CD8-positive, alpha-beta memory T cell (primary cell): Measurements from ENCODE around the gene CAPN12. TPM values are rescaled to one million over a fixed set of nuclear protein-coding genes. Genes with fewer than 3 reads are reported as not detected.

Source experiments
- CTCF ChIA-PET: fragments of 350-600 bp; sonication (Branson Sonifier 250); formaldehyde crosslinking; loops from one replicate; lab custom pipeline; 2021; ENCODE audit warnings: antibody characterized with exemption; lab: Charles Lee
- POLR2A ChIA-PET: fragments of 350-600 bp; sonication (Branson Sonifier 250); formaldehyde crosslinking; loops from one replicate; lab custom pipeline; 2021; ENCODE audit warnings: antibody characterized with exemption; lab: Charles Lee
- DNase-seq, 5 donors: peaks; one replicate each; pipeline versions ENCODE4 v3.0.0 to v3.0.0-alpha.2; 2020 to 2022; ENCODE audit warnings: mixed read lengths in 1 of 5
- H3K27ac ChIP-seq: one replicate; pipeline ENCODE4 v1.7.0; 2013; ENCODE audit warnings: low read depth, mild to moderate bottlenecking, low read length, moderate library complexity
- H3K27me3 ChIP-seq: 2 replicates; pipeline ENCODE4 v1.7.0; 2013; ENCODE audit warnings: low read length, mild to moderate bottlenecking; ENCODE audit not compliant: insufficient read depth, poor library complexity, severe bottlenecking
- H3K36me3 ChIP-seq: 2 replicates; pipeline ENCODE4 v1.7.0; 2013; ENCODE audit warnings: mild to moderate bottlenecking, low read length, moderate library complexity; ENCODE audit not compliant: insufficient read depth
- H3K4me1 ChIP-seq: 2 replicates; pipeline ENCODE4 v1.7.0; 2013; ENCODE audit warnings: mild to moderate bottlenecking, low read length, moderate library complexity; ENCODE audit not compliant: insufficient read depth
- H3K4me3 ChIP-seq: 2 replicates; pipeline ENCODE4 v1.7.0; 2013; ENCODE audit warnings: mild to moderate bottlenecking, low read length
- H3K9me3 ChIP-seq: 2 replicates; pipeline ENCODE4 v1.7.0; 2013; ENCODE audit warnings: mild to moderate bottlenecking, low read length
- H3K27ac Mint-ChIP-seq, 8 donors: one replicate each; pipeline ENCODE4 v1.8.0; 2020 to 2021; ENCODE audit warnings: mixed read lengths in 8 of 8, mild to moderate bottlenecking in 6 of 8, inconsistent platforms in 3 of 8, moderate library complexity in 3 of 8
- H3K27me3 Mint-ChIP-seq, 2 donors: one replicate each; pipeline ENCODE4 v1.8.0; 2020 to 2021; ENCODE audit warnings: mixed read lengths in 2 of 2, mild to moderate bottlenecking in 1 of 2, moderate library complexity in 1 of 2
- H3K36me3 Mint-ChIP-seq, 3 donors: one replicate each; pipeline ENCODE4 v1.8.0; 2020 to 2021; ENCODE audit warnings: mixed read lengths in 3 of 3, inconsistent platforms in 1 of 3, mild to moderate bottlenecking in 1 of 3
- H3K4me1 Mint-ChIP-seq, 3 donors: one replicate each; pipeline ENCODE4 v1.8.0; 2020 to 2021; ENCODE audit warnings: mixed read lengths in 3 of 3, inconsistent platforms in 1 of 3, mild to moderate bottlenecking in 1 of 3
- H3K4me3 Mint-ChIP-seq, 7 donors: one replicate each; pipeline ENCODE4 v1.8.0; 2020 to 2021; ENCODE audit warnings: mixed read lengths in 7 of 7, mild to moderate bottlenecking in 6 of 7, moderate library complexity in 4 of 7, inconsistent platforms in 2 of 7
- H3K9me3 Mint-ChIP-seq, 5 donors: one replicate each; pipeline ENCODE4 v1.8.0; 2020 to 2022; ENCODE audit warnings: mixed read lengths in 5 of 5, mild to moderate bottlenecking in 3 of 5, moderate library complexity in 2 of 5, inconsistent platforms in 1 of 5
- polyA plus RNA-seq: library from polyadenylated mRNA; unstranded; fragments of 300-500 nt; fragmentation: Illumina TruSeq; gene quantifications from one replicate; pipeline ENCODE4 v1.2.3, GENCODE V29; 2021
- total RNA-seq, 2 experiments: library from RNA; stranded (reverse); gene quantifications; one replicate each; pipeline ENCODE4 v1.2.3, GENCODE V29; 2021

Gene CAPN12
- total and polyA plus RNA-seq, 3 experiments from 2014 or later, result 5.2 to 19.5 (median 5.3) TPM

DNA sequence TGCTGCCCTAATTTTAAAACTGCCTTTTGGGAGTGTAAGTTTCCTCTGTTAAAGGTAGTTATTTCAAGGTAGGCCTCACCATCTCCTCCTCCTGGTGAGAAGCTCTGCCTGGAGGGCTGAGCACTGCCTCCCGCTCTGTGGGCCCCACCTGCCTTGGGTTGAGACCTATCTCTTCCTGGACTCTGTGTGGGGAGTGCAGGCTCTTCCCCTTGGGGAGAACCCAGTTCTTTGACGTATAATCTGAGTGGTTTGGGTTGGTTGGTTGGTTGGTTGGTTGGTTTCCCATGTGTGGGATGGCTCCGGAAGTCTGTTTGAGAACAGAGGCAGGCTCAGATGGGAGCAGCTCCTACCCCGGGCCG is 57.8 kb downstream of the CAPN12 start:
- ChIA-PET POLR2A (interaction anchor here (0.6 kb wide), 2 partner anchors 155 to 165 kb away, joined by 3 read pairs; no protein-coding TSS in a partner anchor), CTCF (interaction anchor here (0.7 to 1.7 kb wide), 5 partner anchors 14 to 171 kb away, joined by 3 to 5 read pairs (median 5); no protein-coding TSS in a partner anchor)
- Mint-ChIP-seq H3K27me3 (no peaks in the 10 kb centered on the region), H3K36me3 (peaks cover 1 to 12% (median 3%) of the 10 kb centered on the region in 3 donors), H3K4me1 (peaks cover 72 to 86% (median 84%) of the 10 kb centered on the region in 3 donors), H3K9me3 (no peaks in the 10 kb centered on the region), H3K4me3 (peak overlapping the region; percentile 35 to 90 (median 75)), H3K27ac (peak overlapping the region; percentile 61 to 99 (median 96))
- peak in 3 of 5 donors; percentile 42 to 62 (median 48) for DNase-seq
- peaks cover 5% of the 10 kb centered on the region for H3K36me3 ChIP-seq
- H3K4me1 ChIP-seq, result peaks cover 55% of the 10 kb centered on the region
- no peaks in the 10 kb centered on the region for H3K27me3 ChIP-seq
- H3K4me3 ChIP-seq, result peak overlapping the region; percentile 23
- peak overlapping the region; percentile 74 for H3K27ac ChIP-seq
- no peaks in the 10 kb centered on the region for H3K9me3 ChIP-seq

- no peaks in the 10 kb centered on the region for H3K9me3 ChIP-seq
- DNase-seq, result peak in 1 of 5 donors; percentile 36
- ChIA-PET CTCF (interaction anchor here (0.7 to 1.7 kb wide), 5 partner anchors 14 to 170 kb away, joined by 3 to 5 read pairs (median 5); no protein-coding TSS in a partner anchor), POLR2A (interaction anchor here (0.6 kb wide), 2 partner anchors 156 to 166 kb away, joined by 3 read pairs; no protein-coding TSS in a partner anchor)
- H3K27ac Mint-ChIP-seq, result peak overlapping the region; percentile 61 to 99 (median 96)
- H3K4me1 ChIP-seq, result peaks cover 57% of the 10 kb centered on the region
- H3K27me3 Mint-ChIP-seq, result no peaks in the 10 kb centered on the region
- no peaks in the 10 kb centered on the region for H3K27me3 ChIP-seq
- H3K4me3 Mint-ChIP-seq, result peak overlapping the region; percentile 35 to 90 (median 75)
- H3K36me3 ChIP-seq, result peaks cover 5% of the 10 kb centered on the region
- peak overlapping the region; percentile 74 for H3K27ac ChIP-seq
- H3K9me3 Mint-ChIP-seq, result no peaks in the 10 kb centered on the region
- peaks cover 6 to 12% (median 6%) of the 10 kb centered on the region in 3 donors for H3K36me3 Mint-ChIP-seq
- H3K4me3 ChIP-seq, result peak overlapping the region; percentile 23
- H3K4me1 Mint-ChIP-seq, result peaks cover 73 to 88% (median 84%) of the 10 kb centered on the region in 3 donors
Measured at GRCh38 chr19:38685666-38686529, 58.4 kb downstream of the CAPN12 start.

DNA sequence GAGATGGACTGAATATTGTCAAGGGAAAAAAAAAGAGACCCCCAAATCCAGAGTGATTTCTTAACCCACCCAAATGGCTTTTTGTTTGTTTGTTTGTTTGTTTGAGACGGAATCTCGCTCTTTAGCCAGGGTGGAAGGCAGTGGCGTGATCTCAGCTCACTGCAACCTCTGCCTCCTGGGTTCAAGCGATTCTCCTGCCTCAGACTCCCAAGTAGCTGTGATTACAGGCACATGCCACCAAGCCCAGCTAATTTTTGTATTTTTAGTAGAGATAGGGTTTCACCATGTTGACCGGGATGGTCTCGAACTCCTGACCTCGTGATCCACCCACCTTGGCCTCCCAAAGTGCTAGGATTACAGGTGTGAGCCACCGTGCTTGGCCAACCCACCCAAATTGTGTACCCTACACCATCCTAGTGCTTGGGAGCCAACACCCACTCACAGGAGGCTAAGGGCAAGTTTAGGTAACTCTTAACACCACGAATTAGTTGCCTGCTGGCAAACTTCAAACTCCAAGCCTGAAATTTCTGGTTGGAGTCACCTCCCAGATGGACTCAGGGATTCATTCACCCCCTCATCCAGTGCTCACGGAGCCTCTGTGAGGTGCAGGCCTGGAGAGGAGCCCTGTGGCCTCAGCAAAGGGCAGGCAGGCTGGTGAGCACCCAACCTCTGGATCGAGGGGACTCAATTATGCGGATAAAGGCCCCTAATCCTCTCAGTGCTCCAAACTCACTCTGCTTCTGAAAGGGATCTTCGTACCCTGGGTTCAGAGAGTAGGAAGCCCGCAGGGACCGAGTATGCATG is 59.2 kb downstream of the CAPN12 start:
- Histone ChIP-seq H3K4me3 (peak overlapping the region; percentile 23), H3K4me1 (peaks cover 64% of the 10 kb centered on the region), H3K27ac (peak overlapping the region; percentile 74), H3K9me3 (no peaks in the 10 kb centered on the region), H3K27me3 (no peaks in the 10 kb centered on the region), H3K36me3 (peaks cover 5% of the 10 kb centered on the region)
- no peaks in the 10 kb centered on the region for H3K9me3 Mint-ChIP-seq
- no peak for DNase-seq
- peaks cover 4 to 11% (median 6%) of the 10 kb centered on the region in 3 donors for H3K36me3 Mint-ChIP-seq
- peak overlapping the region in 5 of 7 donors; percentile 34 to 70 (median 50) for H3K4me3 Mint-ChIP-seq
- peaks cover 75 to 89% (median 86%) of the 10 kb centered on the region in 3 donors for H3K4me1 Mint-ChIP-seq
- H3K27ac Mint-ChIP-seq, result peak overlapping the region; percentile 84 to 99 (median 97)
- POLR2A ChIA-PET, result no interaction called here
- no peaks in the 10 kb centered on the region for H3K27me3 Mint-ChIP-seq
- CTCF ChIA-PET, result no interaction called here

GRCh38 chr19:38684078-38684861 is 60.0 kb downstream of the CAPN12 start:
- Histone ChIP-seq H3K9me3 (no peaks in the 10 kb centered on the region), H3K27me3 (no peaks in the 10 kb centered on the region), H3K27ac (peak overlapping the region; percentile 74), H3K4me1 (peaks cover 72% of the 10 kb centered on the region), H3K36me3 (peaks cover 5% of the 10 kb centered on the region), H3K4me3 (peak overlapping the region; percentile 4)
- DNase-seq, result peak in 4 of 5 donors; percentile 43 to 66 (median 48)
- H3K9me3 Mint-ChIP-seq, result no peaks in the 10 kb centered on the region
- peaks cover 6 to 10% (median 6%) of the 10 kb centered on the region in 3 donors for H3K36me3 Mint-ChIP-seq
- peak overlapping the region; percentile 62 to 87 (median 71) for H3K4me3 Mint-ChIP-seq
- CTCF ChIA-PET, result interaction anchor here (1.0 kb wide), 1 partner anchor 50 kb away, joined by 3 read pairs; no protein-coding TSS in a partner anchor
- peak overlapping the region; percentile 84 to 99 (median 97) for H3K27ac Mint-ChIP-seq
- no peaks in the 10 kb centered on the region for H3K27me3 Mint-ChIP-seq
- H3K4me1 Mint-ChIP-seq, result peaks cover 79 to 91% (median 88%) of the 10 kb centered on the region in 3 donors
- POLR2A ChIA-PET, result interaction anchor here (1.9 kb wide), 1 partner anchor 37 kb away, joined by 13 read pairs; the partner anchor contains the start of gene ACTN4

GRCh38 chr19:38683393-38684077 is 60.7 kb downstream of the CAPN12 start:
- Histone ChIP-seq H3K9me3 (no peaks in the 10 kb centered on the region), H3K4me3 (peak overlapping the region; percentile 4), H3K27ac (peak overlapping the region; percentile 74), H3K4me1 (peaks cover 79% of the 10 kb centered on the region), H3K27me3 (no peaks in the 10 kb centered on the region), H3K36me3 (peaks cover 5% of the 10 kb centered on the region)
- peak overlapping the region; percentile 84 to 99 (median 97) for H3K27ac Mint-ChIP-seq
- no peaks in the 10 kb centered on the region for H3K9me3 Mint-ChIP-seq
- DNase-seq, result peak in 4 of 5 donors; percentile 34 to 82 (median 61)
- no peaks in the 10 kb centered on the region for H3K27me3 Mint-ChIP-seq
- peak overlapping the region; percentile 62 to 87 (median 71) for H3K4me3 Mint-ChIP-seq
- H3K36me3 Mint-ChIP-seq, result peaks cover 6 to 10% (median 6%) of the 10 kb centered on the region in 3 donors
- POLR2A ChIA-PET, result interaction anchor here (0.8 to 1.9 kb wide), 2 partner anchors 14 to 36 kb away, joined by 4 to 13 read pairs; partner anchors contain the start of gene ACTN4
- peaks cover 82 to 94% (median 88%) of the 10 kb centered on the region in 3 donors for H3K4me1 Mint-ChIP-seq
- CTCF ChIA-PET, result interaction anchor here (1.0 kb wide), 2 partner anchors 49 to 281 kb away, joined by 3 read pairs; partner anchors contain the start of gene FAM98C

DNA sequence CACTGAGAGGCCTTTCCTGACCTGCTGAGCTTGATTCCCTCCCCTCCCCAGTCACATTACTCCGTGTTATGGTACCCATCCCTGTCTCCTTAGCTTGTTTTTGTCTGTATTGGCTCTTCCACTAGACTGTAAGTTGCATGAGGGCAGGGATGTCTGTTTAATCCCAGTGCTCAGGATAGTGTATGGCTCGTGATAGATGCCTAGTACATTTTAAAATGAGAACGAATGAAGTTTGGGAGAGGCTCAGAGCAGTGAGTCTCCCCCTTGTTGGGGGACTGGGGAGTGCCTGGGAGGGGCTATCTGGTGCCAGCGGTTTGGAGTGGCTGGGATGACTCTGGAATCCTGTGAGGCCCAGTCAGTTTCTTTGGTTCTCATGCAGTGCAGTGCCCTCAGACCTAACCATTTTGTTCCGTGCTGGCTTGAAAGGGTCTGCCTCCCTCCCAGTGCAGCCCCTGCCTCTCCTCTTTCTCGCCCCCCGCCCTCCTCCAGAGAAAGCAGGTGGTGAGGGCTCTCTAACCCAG is 61.3 kb downstream of the CAPN12 start:
- H3K9me3 Mint-ChIP-seq, result no peaks in the 10 kb centered on the region
- Histone ChIP-seq H3K9me3 (no peaks in the 10 kb centered on the region), H3K27me3 (no peaks in the 10 kb centered on the region), H3K27ac (peak overlapping the region; percentile 74), H3K36me3 (peaks cover 5% of the 10 kb centered on the region), H3K4me3 (no peak overlapping the region), H3K4me1 (peaks cover 85% of the 10 kb centered on the region)
- peak overlapping the region; percentile 84 to 99 (median 97) for H3K27ac Mint-ChIP-seq
- peaks cover 6 to 13% (median 6%) of the 10 kb centered on the region in 3 donors for H3K36me3 Mint-ChIP-seq
- H3K27me3 Mint-ChIP-seq, result no peaks in the 10 kb centered on the region
- POLR2A ChIA-PET, result interaction anchor here (0.8 to 1.9 kb wide), 2 partner anchors 13 to 36 kb away, joined by 4 to 13 read pairs; partner anchors contain the start of gene ACTN4
- DNase-seq, result no peak
- CTCF ChIA-PET, result interaction anchor here (1.0 to 1.5 kb wide), 2 partner anchors 14 to 280 kb away, joined by 3 read pairs; partner anchors contain the start of gene FAM98C
- peak overlapping the region in 6 of 7 donors; percentile 32 to 78 (median 66) for H3K4me3 Mint-ChIP-seq
- peaks cover 88 to 99% (median 93%) of the 10 kb centered on the region in 3 donors for H3K4me1 Mint-ChIP-seq
